ENCODE results near the gene CFAP46. TPM values are rescaled to one million over a fixed set of nuclear protein-coding genes. Genes with fewer than 3 reads are reported as not detected.

CFAP46 gene
- polyA plus RNA-seq (ENCODE audit: low read depth in 6 of 6) = under 1 TPM in 1 of 6 donors, not detected in 5; 0.05 TPM

GRCh38 chr10:132942101-132943057, at the start of gene CFAP46:
Gene CFAP46, minus strand, starts transcription at chr10:132942570. Its CDS starts 86 bp downstream, at chr10:132942484.
- peak; percentile 29 for DNase-seq

GRCh38 chr10:132991706-132992432, 49.5 kb upstream of the CFAP46 start:
- Mint-ChIP-seq H3K9me3 (no peaks in the 10 kb centered on the region), H3K4me3 (no peak overlapping the region), H3K4me1 (no peaks in the 10 kb centered on the region), H3K27ac (peak overlapping the region in 1 of 6 donors; percentile 51), H3K36me3 (no peaks in the 10 kb centered on the region), H3K27me3 (peaks cover 0 to 16% (median 0%) of the 10 kb centered on the region in 3 donors)
- DNase-seq (no peak), ATAC-seq (ENCODE audit: low read depth in 2 of 2) (no peak)

More at GRCh38 chr10:132942101-132943057, at the start of gene CFAP46:
- H3K4me3 Mint-ChIP-seq = peak within 1 kb of the TSS; percentile 58 to 87 (median 80)
- H3K9me3 Mint-ChIP-seq = peaks cover 0 to 5% (median 0%) of the 10 kb centered on the region in 7 donors
- H3K27me3 Mint-ChIP-seq = peaks cover 49 to 83% (median 81%) of the 10 kb centered on the region in 3 donors
- H3K4me1 Mint-ChIP-seq = peaks cover 20 to 36% (median 27%) of the 10 kb centered on the region in 3 donors
- ATAC-seq (ENCODE audit: low read depth in 2 of 2) = peak; percentile 22 to 27
- H3K27ac Mint-ChIP-seq = peak within 1 kb of the TSS; percentile 27 to 88 (median 68)
- peaks cover 0 to 7% of the 10 kb centered on the region in 2 donors for H3K36me3 Mint-ChIP-seq

- peaks cover 0 to 16% (median 0%) of the 10 kb centered on the region in 3 donors for H3K27me3 Mint-ChIP-seq
- peak overlapping the region in 1 of 6 donors; percentile 51 for H3K27ac Mint-ChIP-seq
- no peak overlapping the region for H3K4me3 Mint-ChIP-seq
- H3K36me3 Mint-ChIP-seq = no peaks in the 10 kb centered on the region
- H3K4me1 Mint-ChIP-seq = no peaks in the 10 kb centered on the region
- DNase-seq (no peak), ATAC-seq (ENCODE audit: low read depth in 2 of 2) (no peak)
- no peaks in the 10 kb centered on the region for H3K9me3 Mint-ChIP-seq
Observed at GRCh38 chr10:132990684-132991545, 48.5 kb upstream of the CFAP46 start.

GRCh38 chr10:132989476-132990415, 47.4 kb upstream of the CFAP46 start:
- Mint-ChIP-seq H3K27ac (peak overlapping the region in 1 of 6 donors; percentile 68), H3K4me1 (no peaks in the 10 kb centered on the region), H3K4me3 (peak overlapping the region in 1 of 8 donors; percentile 12), H3K27me3 (peaks cover 0 to 21% (median 8%) of the 10 kb centered on the region in 3 donors), H3K9me3 (no peaks in the 10 kb centered on the region), H3K36me3 (no peaks in the 10 kb centered on the region)
- ATAC-seq (ENCODE audit: low read depth in 2 of 2) (no peak), DNase-seq (no peak)

GRCh38 chr10:132988988-132989387, 46.6 kb upstream of the CFAP46 start:
- DNase-seq (no peak), ATAC-seq (ENCODE audit: low read depth in 2 of 2) (no peak)
- Mint-ChIP-seq H3K27ac (no peak overlapping the region), H3K9me3 (no peaks in the 10 kb centered on the region), H3K36me3 (no peaks in the 10 kb centered on the region), H3K4me3 (no peak overlapping the region), H3K27me3 (peaks cover 0 to 21% (median 8%) of the 10 kb centered on the region in 3 donors), H3K4me1 (no peaks in the 10 kb centered on the region)

GRCh38 chr10:132987671-132988571, 45.6 kb upstream of the CFAP46 start:
- no peak for DNase-seq
- no peaks in the 10 kb centered on the region for H3K36me3 Mint-ChIP-seq
- no peak overlapping the region for H3K4me3 Mint-ChIP-seq
- H3K9me3 Mint-ChIP-seq = no peaks in the 10 kb centered on the region
- no peaks in the 10 kb centered on the region for H3K4me1 Mint-ChIP-seq
- H3K27ac Mint-ChIP-seq = peak overlapping the region in 1 of 6 donors; percentile 43
- ATAC-seq (ENCODE audit: low read depth in 2 of 2) = no peak
- peaks cover 0 to 13% (median 8%) of the 10 kb centered on the region in 3 donors for H3K27me3 Mint-ChIP-seq

- ATAC-seq (ENCODE audit: low read depth in 2 of 2) (no peak), DNase-seq (no peak)
- H3K4me1 Mint-ChIP-seq = no peaks in the 10 kb centered on the region
- H3K36me3 Mint-ChIP-seq = no peaks in the 10 kb centered on the region
- H3K27me3 Mint-ChIP-seq = peaks cover 0 to 12% (median 8%) of the 10 kb centered on the region in 3 donors
- peak overlapping the region in 1 of 6 donors; percentile 16 for H3K27ac Mint-ChIP-seq
- no peak overlapping the region for H3K4me3 Mint-ChIP-seq
- no peaks in the 10 kb centered on the region for H3K9me3 Mint-ChIP-seq
Observed at GRCh38 chr10:132986978-132987377, 44.6 kb upstream of the CFAP46 start.

GRCh38 chr10:132986576-132986975, 44.2 kb upstream of the CFAP46 start:
- DNase-seq = no peak
- Mint-ChIP-seq H3K9me3 (no peaks in the 10 kb centered on the region), H3K4me3 (no peak overlapping the region), H3K36me3 (no peaks in the 10 kb centered on the region), H3K27me3 (peaks cover 0 to 9% (median 8%) of the 10 kb centered on the region in 3 donors), H3K27ac (peak overlapping the region in 1 of 6 donors; percentile 16), H3K4me1 (no peaks in the 10 kb centered on the region)
- no peak for ATAC-seq (ENCODE audit: low read depth in 2 of 2)

GRCh38 chr10:132986076-132986475, 43.7 kb upstream of the CFAP46 start:
- Mint-ChIP-seq H3K4me1 (no peaks in the 10 kb centered on the region), H3K9me3 (no peaks in the 10 kb centered on the region), H3K27ac (no peak overlapping the region), H3K27me3 (peaks cover 0 to 8% (median 5%) of the 10 kb centered on the region in 3 donors), H3K4me3 (no peak overlapping the region), H3K36me3 (no peaks in the 10 kb centered on the region)
- ATAC-seq (ENCODE audit: low read depth in 2 of 2) (no peak), DNase-seq (no peak)

GRCh38 chr10:132985546-132985900, 43.2 kb upstream of the CFAP46 start:
- DNase-seq (no peak), ATAC-seq (ENCODE audit: low read depth in 2 of 2) (no peak)
- H3K4me3 Mint-ChIP-seq = peak overlapping the region in 1 of 8 donors; percentile 41
- H3K9me3 Mint-ChIP-seq = no peaks in the 10 kb centered on the region
- H3K27ac Mint-ChIP-seq = peak overlapping the region in 1 of 6 donors; percentile 59
- peaks cover 0 to 8% (median 5%) of the 10 kb centered on the region in 3 donors for H3K27me3 Mint-ChIP-seq
- H3K4me1 Mint-ChIP-seq = no peaks in the 10 kb centered on the region
- H3K36me3 Mint-ChIP-seq = no peaks in the 10 kb centered on the region

GRCh38 chr10:132984801-132985545, 42.6 kb upstream of the CFAP46 start:
- Mint-ChIP-seq H3K27ac (peak overlapping the region in 1 of 6 donors; percentile 59), H3K9me3 (no peaks in the 10 kb centered on the region), H3K4me1 (no peaks in the 10 kb centered on the region), H3K4me3 (peak overlapping the region in 1 of 8 donors; percentile 41), H3K27me3 (peaks cover 0 to 8% (median 5%) of the 10 kb centered on the region in 3 donors), H3K36me3 (no peaks in the 10 kb centered on the region)
- ATAC-seq (ENCODE audit: low read depth in 2 of 2) (no peak), DNase-seq (no peak)

Measured in naive B cell (primary cell).